H9 (cell line): ENCODE results near the gene ME3. TPM values are rescaled to one million over a fixed set of nuclear protein-coding genes. Genes with fewer than 3 reads are reported as not detected.

Source experiments
- DNase-seq: peaks from one replicate; pipeline ENCODE4 v3.0.0-alpha.2; 2017
- H2AFZ ChIP-seq: one replicate; pipeline ENCODE4 v1.6.1; 2013; ENCODE audit warnings: mild to moderate bottlenecking, low read length, control low read depth, moderate library complexity
- H2AK5ac ChIP-seq: 2 replicates; pipeline ENCODE4 v1.6.1; 2013; ENCODE audit warnings: low read length, control low read depth, mixed read lengths; ENCODE audit not compliant: insufficient read length
- H2BK120ac ChIP-seq: one replicate; pipeline ENCODE4 v1.6.1; 2013; ENCODE audit warnings: low read depth, mild to moderate bottlenecking, low read length, control low read depth, inconsistent platforms; ENCODE audit not compliant: poor library complexity, severe bottlenecking
- H2BK12ac ChIP-seq: 2 replicates; pipeline ENCODE4 v1.6.1; 2013; ENCODE audit warnings: low read length, control low read depth, mixed read lengths, low read depth; ENCODE audit not compliant: insufficient read length
- H2BK15ac ChIP-seq: 2 replicates; pipeline ENCODE4 v1.6.1; 2013; ENCODE audit warnings: low read depth, low read length, control low read depth
- H2BK20ac ChIP-seq: one replicate; pipeline ENCODE4 v1.6.1; 2013; ENCODE audit warnings: low read depth, mild to moderate bottlenecking, low read length, control low read depth, inconsistent platforms; ENCODE audit not compliant: poor library complexity, severe bottlenecking
- H2BK5ac ChIP-seq: 2 replicates; pipeline ENCODE4 v1.6.1; 2013; ENCODE audit warnings: low read length, control low read depth, mixed read lengths; ENCODE audit not compliant: insufficient read length
- H3K14ac ChIP-seq: 2 replicates; pipeline ENCODE4 v1.6.1; 2013; ENCODE audit warnings: low read length, control low read depth; ENCODE audit not compliant: insufficient read depth
- H3K18ac ChIP-seq: 2 replicates; pipeline ENCODE4 v1.6.1; 2013; ENCODE audit warnings: low read depth, mild to moderate bottlenecking, mixed read lengths, low read length, control low read depth; ENCODE audit not compliant: insufficient read length
- H3K23ac ChIP-seq: 2 replicates; pipeline ENCODE4 v1.6.1; 2013; ENCODE audit warnings: low read length, control low read depth, mixed read lengths, low read depth; ENCODE audit not compliant: insufficient read length
- H3K23me2 ChIP-seq: 2 replicates; pipeline ENCODE4 v1.6.1; 2013; ENCODE audit warnings: low read depth, mild to moderate bottlenecking, mixed read lengths, low read length, control low read depth; ENCODE audit not compliant: insufficient read length, poor library complexity, severe bottlenecking
- H3K27ac ChIP-seq: 2 replicates; pipeline ENCODE4 v1.5.1; 2013; ENCODE audit warnings: low read length, control low read depth, mixed read lengths, low read depth; ENCODE audit not compliant: insufficient read length
- H3K27me3 ChIP-seq: 2 replicates; pipeline ENCODE4 v1.6.1; 2013; ENCODE audit warnings: low read length, control low read depth, inconsistent platforms; ENCODE audit not compliant: insufficient read depth
- H3K4ac ChIP-seq: 2 replicates; pipeline ENCODE4 v1.6.1; 2013; ENCODE audit warnings: low read depth, mild to moderate bottlenecking, control low read depth, inconsistent platforms, low read length, moderate library complexity
- H3K4me1 ChIP-seq: 2 replicates; pipeline ENCODE4 v1.6.1; 2013; ENCODE audit warnings: low read length, control low read depth, inconsistent platforms; ENCODE audit not compliant: insufficient read depth
- H3K4me2 ChIP-seq: 2 replicates; pipeline ENCODE4 v1.6.1; 2013; ENCODE audit warnings: low read length, control low read depth, mixed read lengths; ENCODE audit not compliant: insufficient read length, insufficient read depth
- H3K56ac ChIP-seq: 2 replicates; pipeline ENCODE4 v1.6.1; 2013; ENCODE audit warnings: low read depth, mild to moderate bottlenecking, mixed read lengths, low read length, control low read depth; ENCODE audit not compliant: insufficient read length
- H3K79me1 ChIP-seq: 2 replicates; pipeline ENCODE4 v1.6.1; 2013; ENCODE audit warnings: low read depth, mild to moderate bottlenecking, moderate library complexity, low read length, control low read depth, inconsistent platforms; ENCODE audit not compliant: insufficient read depth, poor library complexity, severe bottlenecking
- H3K79me2 ChIP-seq: 2 replicates; pipeline ENCODE4 v1.6.1; 2013; ENCODE audit warnings: low read length, control low read depth, inconsistent platforms; ENCODE audit not compliant: insufficient read depth
- H3K9ac ChIP-seq: 2 replicates; pipeline ENCODE4 v1.6.1; 2013; ENCODE audit warnings: low read length, control low read depth, mixed read lengths; ENCODE audit not compliant: insufficient read length; ENCODE audit errors: extremely low read depth
- H3K9me3 ChIP-seq: one replicate; pipeline ENCODE4 v1.6.1; 2013; ENCODE audit warnings: low read depth, low read length, inconsistent platforms; ENCODE audit not compliant: control insufficient read depth
- H3T11ph ChIP-seq: one replicate; pipeline ENCODE4 v1.6.1; 2013; ENCODE audit warnings: mild to moderate bottlenecking, low read length, control low read depth, inconsistent platforms
- H4K20me1 ChIP-seq: one replicate; pipeline ENCODE4 v1.6.1; 2013; ENCODE audit not compliant: control insufficient read depth, insufficient read length, insufficient read depth
- H4K5ac ChIP-seq: 2 replicates; pipeline ENCODE4 v1.6.1; 2013; ENCODE audit warnings: low read depth, mild to moderate bottlenecking, mixed read lengths, low read length, control low read depth; ENCODE audit not compliant: insufficient read length
- H4K8ac ChIP-seq: replicated peaks from 2 replicates; pipeline ENCODE4 v1.6.1; 2013; ENCODE audit warnings: low read length, control low read depth, mixed read lengths, low read depth; ENCODE audit not compliant: insufficient read length
- H4K91ac ChIP-seq: 2 replicates; pipeline ENCODE4 v1.6.1; 2013; ENCODE audit warnings: low read depth, mild to moderate bottlenecking, moderate library complexity, mixed read lengths, low read length, control low read depth; ENCODE audit not compliant: insufficient read length
- H3K27ac Mint-ChIP-seq, 3 experiments: 2 replicates in 2 of 3; 3 replicates in 1 of 3; pipeline ENCODE4 v1.8.0; 2020 to 2021; ENCODE audit warnings: mixed read lengths in 3 of 3, mild to moderate bottlenecking in 1 of 3, moderate library complexity in 1 of 3
- H3K27me3 Mint-ChIP-seq: 2 replicates; pipeline ENCODE4 v1.8.0; 2021; ENCODE audit warnings: low read depth, mild to moderate bottlenecking, moderate library complexity, mixed read lengths
- H3K36me3 Mint-ChIP-seq, 3 experiments: 2 replicates in 2 of 3; 3 replicates in 1 of 3; pipeline ENCODE4 v1.8.0; 2020 to 2021; ENCODE audit warnings: low read depth in 3 of 3, mixed read lengths in 3 of 3; ENCODE audit not compliant: insufficient read depth in 1 of 3
- H3K4me1 Mint-ChIP-seq, 2 experiments: 2 replicates each; pipeline ENCODE4 v1.8.0; 2020; ENCODE audit warnings: mixed read lengths in 2 of 2
- H3K4me3 Mint-ChIP-seq, 2 experiments: 2 replicates in 1 of 2; 3 replicates in 1 of 2; pipeline ENCODE4 v1.8.0; 2020 to 2021; ENCODE audit warnings: mild to moderate bottlenecking in 2 of 2, mixed read lengths in 2 of 2, moderate library complexity in 1 of 2
- H3K9me3 Mint-ChIP-seq, 2 experiments: 2 replicates in 1 of 2; 3 replicates in 1 of 2; pipeline ENCODE4 v1.8.0; 2020; ENCODE audit warnings: mild to moderate bottlenecking in 2 of 2, mixed read lengths in 2 of 2, moderate library complexity in 1 of 2
- WGBS: extraction: QIAGEN DNeasy Blood & Tissue Kit; methylation state at CpG from one replicate; pipeline ENCODE4 v1.1.7; 2013; ENCODE audit warnings: missing lambda C conversion rate, low lambda C conversion rate, mixed read lengths; ENCODE audit not compliant: insufficient read length; ENCODE audit errors: extremely low coverage; 5-methylcytosine and 5-hydroxymethylcytosine counted together
- total RNA-seq: library from RNA; stranded (reverse); gene quantifications from 2 replicates; pipeline ENCODE4 v1.2.1, GENCODE V29; 2021
- TF ChIP-seq, protein P1 (sequence below): fragments of 200-600 bp; sonication (generic); conservative IDR thresholded peaks from 3 replicates; pipeline ENCODE4 v1.8.0; 2021; ENCODE audit warnings: antibody characterized with exemption, mild to moderate bottlenecking

The ME3 gene
- total RNA-seq, 1 experiment from 2014 or later = 2.8 TPM

DNA sequence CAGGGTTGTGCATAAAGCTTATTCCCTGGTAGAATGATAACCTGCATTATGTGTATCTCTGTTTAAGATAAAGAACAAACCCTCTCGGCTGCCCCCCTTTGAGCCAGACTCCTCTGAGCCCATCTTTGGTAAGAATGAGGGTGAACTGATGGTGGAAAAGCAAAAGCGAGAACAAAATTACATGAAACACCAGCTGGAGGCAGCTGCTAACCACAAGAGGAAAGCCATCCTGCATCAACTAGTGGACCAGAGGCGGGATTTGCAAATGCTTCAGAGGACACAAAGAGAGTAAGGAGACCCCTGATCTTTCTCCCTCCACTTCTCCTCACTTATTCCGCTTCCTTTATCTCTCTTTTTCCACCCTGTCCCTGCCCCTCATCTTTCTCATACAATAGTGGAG lies 257.4 kb downstream of the ME3 start:
- H2BK120ac ChIP-seq = no peak overlapping the region
- no peak for DNase-seq
- H3K14ac ChIP-seq = no peak overlapping the region
- H3K4me1 ChIP-seq = no peaks in the 10 kb centered on the region
- Mint-ChIP-seq H3K4me1 (peaks cover 0 to 5% of the 10 kb centered on the region in 2 experiments; a peak in 2 of 4 replicates), H3K27ac (peak overlapping the region in 1 of 3 experiments; percentile 70; a peak in 2 of 7 replicates), H3K36me3 (no peaks in the 10 kb centered on the region; a peak in 1 of 7 replicates), H3K27me3 (no peaks in the 10 kb centered on the region), H3K4me3 (no peak overlapping the region), H3K9me3 (no peaks in the 10 kb centered on the region)
- no peak overlapping the region for H2AK5ac ChIP-seq
- TF ChIP-seq, protein P1, sequence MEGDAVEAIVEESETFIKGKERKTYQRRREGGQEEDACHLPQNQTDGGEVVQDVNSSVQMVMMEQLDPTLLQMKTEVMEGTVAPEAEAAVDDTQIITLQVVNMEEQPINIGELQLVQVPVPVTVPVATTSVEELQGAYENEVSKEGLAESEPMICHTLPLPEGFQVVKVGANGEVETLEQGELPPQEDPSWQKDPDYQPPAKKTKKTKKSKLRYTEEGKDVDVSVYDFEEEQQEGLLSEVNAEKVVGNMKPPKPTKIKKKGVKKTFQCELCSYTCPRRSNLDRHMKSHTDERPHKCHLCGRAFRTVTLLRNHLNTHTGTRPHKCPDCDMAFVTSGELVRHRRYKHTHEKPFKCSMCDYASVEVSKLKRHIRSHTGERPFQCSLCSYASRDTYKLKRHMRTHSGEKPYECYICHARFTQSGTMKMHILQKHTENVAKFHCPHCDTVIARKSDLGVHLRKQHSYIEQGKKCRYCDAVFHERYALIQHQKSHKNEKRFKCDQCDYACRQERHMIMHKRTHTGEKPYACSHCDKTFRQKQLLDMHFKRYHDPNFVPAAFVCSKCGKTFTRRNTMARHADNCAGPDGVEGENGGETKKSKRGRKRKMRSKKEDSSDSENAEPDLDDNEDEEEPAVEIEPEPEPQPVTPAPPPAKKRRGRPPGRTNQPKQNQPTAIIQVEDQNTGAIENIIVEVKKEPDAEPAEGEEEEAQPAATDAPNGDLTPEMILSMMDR = no peak
- no peaks in the 10 kb centered on the region for H3K27me3 ChIP-seq
- no peak overlapping the region for H3K18ac ChIP-seq
- no peaks in the 10 kb centered on the region for H3K79me1 ChIP-seq
- no peak overlapping the region for H3K27ac ChIP-seq
- H2BK12ac ChIP-seq = no peak overlapping the region
- no peak overlapping the region for H3T11ph ChIP-seq
- no peak overlapping the region for H2AFZ ChIP-seq
- H2BK15ac ChIP-seq = no peak overlapping the region
- WGBS = 100% methylated on average over 1 of the region's 4 CpGs
- H4K91ac ChIP-seq = no peak overlapping the region
- no peak overlapping the region for H4K8ac ChIP-seq
- no peak overlapping the region for H3K4me2 ChIP-seq
- H3K9me3 ChIP-seq = no peaks in the 10 kb centered on the region
- H3K4ac ChIP-seq = no peak overlapping the region
- no peak overlapping the region for H2BK5ac ChIP-seq
- no peaks in the 10 kb centered on the region for H3K23me2 ChIP-seq
- no peaks in the 10 kb centered on the region for H4K20me1 ChIP-seq
- H3K79me2 ChIP-seq = no peaks in the 10 kb centered on the region
- H3K56ac ChIP-seq = no peak overlapping the region
- H4K5ac ChIP-seq = no peak overlapping the region
- H3K23ac ChIP-seq = no peak overlapping the region
- H3K9ac ChIP-seq = no peak overlapping the region
- H2BK20ac ChIP-seq = no peak overlapping the region
